Activated T-cell treated with anti-CD3 and anti-CD28 coated beads for 1 hour (primary cell): ENCODE results near the gene ARFGAP1.

Source experiments
- DNase-seq: peaks from one replicate; pipeline ENCODE4 v3.0.0-alpha.2; 2020; ENCODE audit warnings: low read depth

Gene ARFGAP1

GRCh38 chr20:63272105-63273058 lies at the start of gene ARFGAP1:
TSS of gene ARFGAP1 (plus strand) at chr20:63272813. CDS start at chr20:63275581, 2,768 bp downstream.
- DNase-seq = peak; percentile 75

GRCh38 chr20:63223121-63223825 lies 49.3 kb upstream of the ARFGAP1 start:
- peak; percentile 30 for DNase-seq

- DNase-seq = no peak
These were observed 48.8 kb upstream of the ARFGAP1 start for GRCh38 chr20:63223826-63224207.

GRCh38 chr20:63224412-63225081 lies 48.1 kb upstream of the ARFGAP1 start:
- DNase-seq = no peak

- DNase-seq = no peak
These were observed 47.5 kb upstream of the ARFGAP1 start for GRCh38 chr20:63225082-63225454.

- DNase-seq = no peak
These were observed 46.3 kb upstream of the ARFGAP1 start for GRCh38 chr20:63226042-63226943.

- DNase-seq = no peak
These were observed 45.4 kb upstream of the ARFGAP1 start for GRCh38 chr20:63227260-63227659.

GRCh38 chr20:63228806-63229205 lies 43.8 kb upstream of the ARFGAP1 start:
- no peak for DNase-seq

GRCh38 chr20:63230800-63231268 lies 41.8 kb upstream of the ARFGAP1 start:
- no peak for DNase-seq

- DNase-seq = no peak
These were observed 40.2 kb upstream of the ARFGAP1 start for GRCh38 chr20:63232235-63233060.

GRCh38 chr20:63233061-63233344 lies 39.6 kb upstream of the ARFGAP1 start:
- DNase-seq = no peak

GRCh38 chr20:63233924-63234323 lies 38.7 kb upstream of the ARFGAP1 start:
- no peak for DNase-seq

GRCh38 chr20:63234693-63235398 lies 37.8 kb upstream of the ARFGAP1 start:
- DNase-seq = no peak

- no peak for DNase-seq
These were observed 37.1 kb upstream of the ARFGAP1 start, which contains the start of gene BIRC7 for GRCh38 chr20:63235399-63235983. TSS of gene BIRC7 (plus strand) at chr20:63235905. CDS start at chr20:63236097, 192 bp downstream.

GRCh38 chr20:63236116-63236837 lies 36.3 kb upstream of the ARFGAP1 start:
- no peak for DNase-seq

- no peak for DNase-seq
These were observed 34.6 kb upstream of the ARFGAP1 start for GRCh38 chr20:63238031-63238430.

GRCh38 chr20:63238514-63239125 lies 34.0 kb upstream of the ARFGAP1 start:
- no peak for DNase-seq

GRCh38 chr20:63239431-63239830 lies 33.2 kb upstream of the ARFGAP1 start:
- DNase-seq = no peak
